ENCODE measurements around the gene STK25.

- TF ChIP-seq POLR2A (IDR thresholded peaks at IDR 0.05; ENCODE audit: low read length), result peak; percentile 78
- TF ChIP-seq GATA1 (IDR thresholded peaks at IDR 0.05; ENCODE audit: low read depth, low read length), result no peak
These were observed 18.4 kb downstream of the STK25 start for GRCh38 chr2:241489733-241490680.

Measured in erythroblast (primary cell).